ENCODE results near the gene GPR4. TPM values are rescaled to one million over a fixed set of nuclear protein-coding genes. Genes with fewer than 3 reads are reported as not detected.

The GPR4 gene
- total RNA-seq, 1 experiment from 2014 or later, result 3.1 TPM

DNA sequence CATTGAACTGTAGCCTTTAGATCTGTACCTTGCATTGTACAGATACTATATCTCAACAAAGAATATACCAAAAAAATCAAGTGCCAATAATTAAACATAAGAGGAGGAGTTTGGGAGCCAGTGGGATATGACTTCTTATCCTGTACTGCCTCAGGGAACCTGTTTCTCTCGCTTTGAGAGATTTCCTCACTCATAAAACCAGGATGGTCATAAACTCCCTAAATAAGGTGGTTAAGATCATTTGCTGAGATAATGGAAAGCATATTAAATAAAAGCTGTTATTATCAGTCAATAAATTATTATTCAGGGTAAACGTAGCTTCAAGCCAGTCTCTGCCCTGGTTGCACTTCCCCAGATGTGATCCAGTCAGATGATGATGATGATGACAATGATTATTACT lies 34.4 kb downstream of the GPR4 start:
- Histone ChIP-seq H3K27me3 (ENCODE audit: low read length) (no peaks in the 10 kb centered on the region), H3K27ac (ENCODE audit: low read length) (peak overlapping the region; percentile 99), H3K36me3 (ENCODE audit: low read depth, low read length) (no peaks in the 10 kb centered on the region), H3K9me2 (replicated peaks; ENCODE audit: low read length) (no peaks in the 10 kb centered on the region), H2AFZ (ENCODE audit: low read length) (no peak overlapping the region), H3K79me2 (ENCODE audit: low read length) (peaks cover 43% of the 10 kb centered on the region), H3K4me3 (ENCODE audit: low read length) (no peak overlapping the region), H3K4me2 (ENCODE audit: low read length) (0 out of 2 replicates have a peak overlapping the region, but pooled peaks have one; percentile 29), H3K9me3 (ENCODE audit: low read length) (no peaks in the 10 kb centered on the region), H3K4me1 (ENCODE audit: insufficient read depth, low read length) (peaks cover 33% of the 10 kb centered on the region), H4K20me1 (ENCODE audit: low read length) (no peaks in the 10 kb centered on the region), H3F3A (ENCODE audit: low read length, unreplicated experiment) (peaks cover 3% of the 10 kb centered on the region), H3K9ac (ENCODE audit: low read length) (peak overlapping the region; percentile 82)
- intact Hi-C loops (cut with micrococcal nuclease), result loop anchor here (2.0 kb wide), 1 partner anchor 39 kb away; no protein-coding TSS in a partner anchor
- ATAC-seq (peak; percentile 23), DNase-seq (peak; percentile 62)
- ChIA-PET POLR2A (ENCODE audit: unreplicated experiment) (interaction anchor here (0.5 kb wide), 1 partner anchor 32 kb away, joined by 4 read pairs; no protein-coding TSS in a partner anchor), CTCF (no interaction called here)
- TF ChIP-seq CTCF (conservative IDR thresholded peaks at IDR 0.05; ENCODE audit: low read depth, low read length), result no peak
- no TSS peak for BruUV-seq (replicated peaks)

DNA sequence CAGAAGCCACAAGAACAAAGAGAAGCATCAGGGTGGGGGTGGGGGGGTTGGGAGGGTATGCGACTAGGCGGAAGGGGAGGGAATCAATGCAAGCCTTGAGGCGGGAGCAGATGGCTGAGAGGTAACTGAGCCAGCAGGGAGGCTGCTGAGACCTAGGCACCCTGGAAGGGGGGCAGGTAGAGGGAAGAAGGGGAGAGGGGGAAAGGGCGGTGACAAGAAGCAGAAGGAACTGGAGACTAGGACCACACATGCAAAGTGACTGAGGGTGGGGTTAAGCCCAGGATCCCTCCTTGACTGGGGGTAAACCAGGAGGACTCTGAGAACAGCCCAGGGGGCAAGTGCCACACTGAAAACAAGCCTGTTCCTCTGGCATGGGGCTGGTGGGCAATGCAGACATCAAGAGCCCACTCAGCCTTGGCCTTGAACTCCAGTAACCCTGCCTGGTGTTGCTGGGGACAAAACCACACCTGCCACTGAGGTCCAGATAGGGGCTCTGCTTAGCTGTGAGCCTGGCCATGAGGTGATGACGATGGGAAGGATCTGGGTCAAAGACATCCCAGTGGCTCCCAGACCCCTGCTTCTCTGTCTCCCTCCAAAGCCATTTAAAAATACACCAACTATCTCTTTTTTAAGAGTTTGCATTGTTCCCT lies 37.8 kb downstream of the GPR4 start:
- no peak overlapping the region for H3K4me3 ChIP-seq (ENCODE audit: low read length)
- H3K27me3 ChIP-seq (ENCODE audit: low read length), result no peaks in the 10 kb centered on the region
- no peak overlapping the region for H3K4me2 ChIP-seq (ENCODE audit: low read length)
- H4K20me1 ChIP-seq (ENCODE audit: low read length), result no peaks in the 10 kb centered on the region
- no peaks in the 10 kb centered on the region for H3K9me2 ChIP-seq (replicated peaks; ENCODE audit: low read length)
- no peaks in the 10 kb centered on the region for H3F3A ChIP-seq (ENCODE audit: low read length, unreplicated experiment)
- CTCF ChIA-PET, result no interaction called here
- intact Hi-C loops (cut with micrococcal nuclease), result no loop called here
- DNase-seq (no peak), ATAC-seq (no peak)
- no peaks in the 10 kb centered on the region for H3K9me3 ChIP-seq (ENCODE audit: low read length)
- H2AFZ ChIP-seq (ENCODE audit: low read length), result no peak overlapping the region
- TF ChIP-seq EZH2phosphoT487 (IDR thresholded peaks at IDR 0.05; ENCODE audit: borderline replicate concordance, low read length), result no peak
- no peak for TF ChIP-seq EZH2 (IDR thresholded peaks at IDR 0.05; ENCODE audit: low read length, unreplicated experiment)
- no peak for TF ChIP-seq CTCF (conservative IDR thresholded peaks at IDR 0.05; ENCODE audit: low read depth, low read length)
- no peak overlapping the region for H3K9ac ChIP-seq (ENCODE audit: low read length)
- H3K36me3 ChIP-seq (ENCODE audit: low read depth, low read length), result no peaks in the 10 kb centered on the region
- H3K27ac ChIP-seq (ENCODE audit: low read length), result no peak overlapping the region
- POLR2A ChIA-PET (ENCODE audit: unreplicated experiment), result no interaction called here
- H3K79me2 ChIP-seq (ENCODE audit: low read length), result peaks cover 35% of the 10 kb centered on the region
- BruUV-seq (replicated peaks), result no TSS peak
- H3K4me1 ChIP-seq (ENCODE audit: insufficient read depth, low read length), result peaks cover 26% of the 10 kb centered on the region

GRCh38 chr19:45560686-45561085 lies 41.3 kb downstream of the GPR4 start:
- Histone ChIP-seq H3K4me3 (ENCODE audit: low read length) (no peak overlapping the region), H2AFZ (ENCODE audit: low read length) (no peak overlapping the region), H3K27ac (ENCODE audit: low read length) (no peak overlapping the region), H3K9ac (ENCODE audit: low read length) (no peak overlapping the region), H3K4me2 (ENCODE audit: low read length) (no peak overlapping the region), H4K20me1 (ENCODE audit: low read length) (no peaks in the 10 kb centered on the region), H3K4me1 (ENCODE audit: insufficient read depth, low read length) (peaks cover 5% of the 10 kb centered on the region; the same call in 1 of the 2 replicates), H3K9me2 (replicated peaks; ENCODE audit: low read length) (no peaks in the 10 kb centered on the region), H3F3A (ENCODE audit: low read length, unreplicated experiment) (no peaks in the 10 kb centered on the region), H3K27me3 (ENCODE audit: low read length) (no peaks in the 10 kb centered on the region), H3K36me3 (ENCODE audit: low read depth, low read length) (no peaks in the 10 kb centered on the region), H3K79me2 (ENCODE audit: low read length) (peaks cover 18% of the 10 kb centered on the region), H3K9me3 (ENCODE audit: low read length) (no peaks in the 10 kb centered on the region)
- ChIA-PET POLR2A (ENCODE audit: unreplicated experiment) (no interaction called here), CTCF (no interaction called here)
- ATAC-seq (no peak), DNase-seq (no peak)
- TF ChIP-seq EZH2 (IDR thresholded peaks at IDR 0.05; ENCODE audit: low read length, unreplicated experiment) (no peak), EZH2phosphoT487 (IDR thresholded peaks at IDR 0.05; ENCODE audit: borderline replicate concordance, low read length) (no peak), CTCF (conservative IDR thresholded peaks at IDR 0.05; ENCODE audit: low read depth, low read length) (no peak)
- no TSS peak for BruUV-seq (replicated peaks)
- intact Hi-C loops (cut with micrococcal nuclease), result no loop called here
